GM19463 (cell line): ENCODE results near the gene LIMA1.
"Not testable (repeated sequence)": the region's sequence is repeated elsewhere in the genome, so short reads cannot be mapped to it uniquely, and the experiment has no call there.

Experiments used
- ATAC-seq: cut with Tn5 transposase; IDR thresholded peaks from one replicate; pipeline ENCODE4 v1.9.1; 2021; ENCODE audit warnings: mild to moderate bottlenecking, moderate library complexity; ENCODE audit not compliant: unreplicated experiment

LIMA1 gene

GRCh38 chr12:50290692-50291091, 7.4 kb upstream of the LIMA1 start:
- ATAC-seq: not testable (repeated sequence)

GRCh38 chr12:50287271-50287670, 4.0 kb upstream of the LIMA1 start:
- no peak for ATAC-seq

- ATAC-seq: no peak
Observed at GRCh38 chr12:50285253-50285652, 1.9 kb upstream of the LIMA1 start.

- no peak for ATAC-seq
Observed at GRCh38 chr12:50282721-50283228, 545 bp downstream of the LIMA1 start.

- ATAC-seq: no peak
Observed at GRCh38 chr12:50279501-50279900, 3.8 kb downstream of the LIMA1 start.

- no peak for ATAC-seq
Observed at GRCh38 chr12:50276912-50277671, 6.2 kb downstream of the LIMA1 start.

- no peak for ATAC-seq
Observed at GRCh38 chr12:50276068-50276467, 7.3 kb downstream of the LIMA1 start.

GRCh38 chr12:50275556-50275955, 7.8 kb downstream of the LIMA1 start:
- no peak for ATAC-seq

GRCh38 chr12:50275127-50275526, 8.2 kb downstream of the LIMA1 start:
- not testable (repeated sequence) for ATAC-seq

- no peak for ATAC-seq
Observed at GRCh38 chr12:50271724-50272247, 11.5 kb downstream of the LIMA1 start.

GRCh38 chr12:50268482-50268881, 14.8 kb downstream of the LIMA1 start:
- no peak for ATAC-seq

GRCh38 chr12:50265770-50266524, 17.4 kb downstream of the LIMA1 start:
- no peak for ATAC-seq

- no peak for ATAC-seq
Observed at GRCh38 chr12:50263832-50264231, 19.5 kb downstream of the LIMA1 start.

GRCh38 chr12:50261654-50262053, 21.7 kb downstream of the LIMA1 start:
- no peak for ATAC-seq

- ATAC-seq: no peak
Observed at GRCh38 chr12:50258167-50258551, 25.2 kb downstream of the LIMA1 start.

- no peak for ATAC-seq
Observed at GRCh38 chr12:50257236-50258166, 25.8 kb downstream of the LIMA1 start.

- no peak for ATAC-seq
Observed at GRCh38 chr12:50256761-50257160, 26.6 kb downstream of the LIMA1 start.

GRCh38 chr12:50252977-50253602, 30.2 kb downstream of the LIMA1 start:
- no peak for ATAC-seq

- ATAC-seq: no peak
Observed at GRCh38 chr12:50251619-50252252, 31.6 kb downstream of the LIMA1 start.
